ENCODE measurements around the gene YY1. TPM values are rescaled to one million over a fixed set of nuclear protein-coding genes. Genes with fewer than 3 reads are reported as not detected.
"Not testable (repeated sequence)": the region's sequence is repeated elsewhere in the genome, so short reads cannot be mapped to it uniquely, and the experiment has no call there.

The YY1 gene
- total RNA-seq, 1 donor from 2014 or later = 39.7 TPM

- H3K4me1 ChIP-seq (ENCODE audit: control insufficient read depth in 3 of 3, insufficient read depth in 3 of 3, low read length in 3 of 3) = peaks cover 18 to 40% (median 35%) of the 10 kb centered on the region in 3 donors
- H3K9ac ChIP-seq (ENCODE audit: low read depth in 1 of 3, low read length in 3 of 3); H3K36me3 ChIP-seq (ENCODE audit: control insufficient read depth in 3 of 3, insufficient read depth in 3 of 3, low read length in 3 of 3); H3K4me3 ChIP-seq (ENCODE audit: low read length in 3 of 3); H3K9me3 ChIP-seq (ENCODE audit: control insufficient read depth in 3 of 3, low read length in 3 of 3); H3K27ac ChIP-seq (ENCODE audit: low read depth, low read length); H3K27me3 ChIP-seq (ENCODE audit: control insufficient read depth in 3 of 3, insufficient read depth in 3 of 3, low read length in 3 of 3): not testable (repeated sequence)
Measured at GRCh38 chr14:100312110-100312876, 73.3 kb downstream of the YY1 start.

- Histone ChIP-seq H3K27me3 (ENCODE audit: control insufficient read depth in 3 of 3, insufficient read depth in 3 of 3, low read length in 3 of 3) (no peaks in the 10 kb centered on the region), H3K4me3 (ENCODE audit: low read length in 3 of 3) (peak overlapping the region in 1 of 3 donors; percentile 52), H3K36me3 (ENCODE audit: control insufficient read depth in 3 of 3, insufficient read depth in 3 of 3, low read length in 3 of 3) (no peaks in the 10 kb centered on the region), H3K9me3 (ENCODE audit: control insufficient read depth in 3 of 3, low read length in 3 of 3) (no peaks in the 10 kb centered on the region), H3K27ac (ENCODE audit: low read depth, low read length) (peak overlapping the region; percentile 59), H3K4me1 (ENCODE audit: control insufficient read depth in 3 of 3, insufficient read depth in 3 of 3, low read length in 3 of 3) (peaks cover 13 to 40% (median 32%) of the 10 kb centered on the region in 3 donors), H3K9ac (ENCODE audit: low read depth in 1 of 3, low read length in 3 of 3) (peak overlapping the region in 1 of 3 donors; percentile 60)
Measured at GRCh38 chr14:100312877-100313400, 74.0 kb downstream of the YY1 start.

GRCh38 chr14:100313464-100314230 lies 74.7 kb downstream of the YY1 start:
- Histone ChIP-seq H3K4me1 (ENCODE audit: control insufficient read depth in 3 of 3, insufficient read depth in 3 of 3, low read length in 3 of 3) (peaks cover 13 to 39% (median 33%) of the 10 kb centered on the region in 3 donors), H3K4me3 (ENCODE audit: low read length in 3 of 3) (peak overlapping the region in 2 of 3 donors; percentile 12 to 52), H3K27me3 (ENCODE audit: control insufficient read depth in 3 of 3, insufficient read depth in 3 of 3, low read length in 3 of 3) (no peaks in the 10 kb centered on the region), H3K9me3 (ENCODE audit: control insufficient read depth in 3 of 3, low read length in 3 of 3) (no peaks in the 10 kb centered on the region), H3K36me3 (ENCODE audit: control insufficient read depth in 3 of 3, insufficient read depth in 3 of 3, low read length in 3 of 3) (no peaks in the 10 kb centered on the region), H3K27ac (ENCODE audit: low read depth, low read length) (peak overlapping the region; percentile 59), H3K9ac (ENCODE audit: low read depth in 1 of 3, low read length in 3 of 3) (peak overlapping the region in 1 of 3 donors; percentile 60)

GRCh38 chr14:100314724-100315123 lies 75.8 kb downstream of the YY1 start:
- no peaks in the 10 kb centered on the region for H3K9me3 ChIP-seq (ENCODE audit: control insufficient read depth in 3 of 3, low read length in 3 of 3)
- peaks cover 13 to 33% (median 25%) of the 10 kb centered on the region in 3 donors for H3K4me1 ChIP-seq (ENCODE audit: control insufficient read depth in 3 of 3, insufficient read depth in 3 of 3, low read length in 3 of 3)
- no peak overlapping the region for H3K4me3 ChIP-seq (ENCODE audit: low read length in 3 of 3)
- no peaks in the 10 kb centered on the region for H3K27me3 ChIP-seq (ENCODE audit: control insufficient read depth in 3 of 3, insufficient read depth in 3 of 3, low read length in 3 of 3)
- H3K36me3 ChIP-seq (ENCODE audit: control insufficient read depth in 3 of 3, insufficient read depth in 3 of 3, low read length in 3 of 3) = no peaks in the 10 kb centered on the region
- H3K9ac ChIP-seq (ENCODE audit: low read depth in 1 of 3, low read length in 3 of 3) = no peak overlapping the region
- no peak overlapping the region for H3K27ac ChIP-seq (ENCODE audit: low read depth, low read length)

GRCh38 chr14:100317389-100317788 lies 78.4 kb downstream of the YY1 start:
- peak overlapping the region in 2 of 3 donors; percentile 70 to 76 for H3K9ac ChIP-seq (ENCODE audit: low read depth in 1 of 3, low read length in 3 of 3)
- H3K27ac ChIP-seq (ENCODE audit: low read depth, low read length) = no peak overlapping the region
- H3K27me3 ChIP-seq (ENCODE audit: control insufficient read depth in 3 of 3, insufficient read depth in 3 of 3, low read length in 3 of 3) = no peaks in the 10 kb centered on the region
- H3K9me3 ChIP-seq (ENCODE audit: control insufficient read depth in 3 of 3, low read length in 3 of 3) = no peaks in the 10 kb centered on the region
- H3K4me3 ChIP-seq (ENCODE audit: low read length in 3 of 3) = no peak overlapping the region
- peaks cover 13 to 42% (median 28%) of the 10 kb centered on the region in 3 donors for H3K4me1 ChIP-seq (ENCODE audit: control insufficient read depth in 3 of 3, insufficient read depth in 3 of 3, low read length in 3 of 3)
- H3K36me3 ChIP-seq (ENCODE audit: control insufficient read depth in 3 of 3, insufficient read depth in 3 of 3, low read length in 3 of 3) = no peaks in the 10 kb centered on the region

- H3K4me1 ChIP-seq (ENCODE audit: control insufficient read depth in 3 of 3, insufficient read depth in 3 of 3, low read length in 3 of 3) = peaks cover 10 to 36% (median 22%) of the 10 kb centered on the region in 3 donors
Measured at GRCh38 chr14:100317912-100318808, 79.2 kb downstream of the YY1 start.

GRCh38 chr14:100320157-100320856 lies 81.4 kb downstream of the YY1 start:
- peaks cover 4 to 21% (median 12%) of the 10 kb centered on the region in 3 donors for H3K4me1 ChIP-seq (ENCODE audit: control insufficient read depth in 3 of 3, insufficient read depth in 3 of 3, low read length in 3 of 3)
- H3K27ac ChIP-seq (ENCODE audit: low read depth, low read length) = no peak overlapping the region
- H3K9me3 ChIP-seq (ENCODE audit: control insufficient read depth in 3 of 3, low read length in 3 of 3) = no peaks in the 10 kb centered on the region
- no peak overlapping the region for H3K4me3 ChIP-seq (ENCODE audit: low read length in 3 of 3)
- no peaks in the 10 kb centered on the region for H3K27me3 ChIP-seq (ENCODE audit: control insufficient read depth in 3 of 3, insufficient read depth in 3 of 3, low read length in 3 of 3)
- H3K9ac ChIP-seq (ENCODE audit: low read depth in 1 of 3, low read length in 3 of 3) = no peak overlapping the region
- no peaks in the 10 kb centered on the region for H3K36me3 ChIP-seq (ENCODE audit: control insufficient read depth in 3 of 3, insufficient read depth in 3 of 3, low read length in 3 of 3)

More at GRCh38 chr14:100317912-100318808, 79.2 kb downstream of the YY1 start:
- no peaks in the 10 kb centered on the region for H3K27me3 ChIP-seq (ENCODE audit: control insufficient read depth in 3 of 3, insufficient read depth in 3 of 3, low read length in 3 of 3)
- peak overlapping the region; percentile 68 to 76 (median 70) for H3K9ac ChIP-seq (ENCODE audit: low read depth in 1 of 3, low read length in 3 of 3)
- H3K9me3 ChIP-seq (ENCODE audit: control insufficient read depth in 3 of 3, low read length in 3 of 3) = no peaks in the 10 kb centered on the region
- peak overlapping the region; percentile 51 for H3K27ac ChIP-seq (ENCODE audit: low read depth, low read length)
- peak overlapping the region; percentile 55 to 63 (median 56) for H3K4me3 ChIP-seq (ENCODE audit: low read length in 3 of 3)
- no peaks in the 10 kb centered on the region for H3K36me3 ChIP-seq (ENCODE audit: control insufficient read depth in 3 of 3, insufficient read depth in 3 of 3, low read length in 3 of 3)

- Histone ChIP-seq H3K27me3 (ENCODE audit: control insufficient read depth in 3 of 3, insufficient read depth in 3 of 3, low read length in 3 of 3) (no peaks in the 10 kb centered on the region), H3K4me1 (ENCODE audit: control insufficient read depth in 3 of 3, insufficient read depth in 3 of 3, low read length in 3 of 3) (peaks cover 4 to 21% (median 12%) of the 10 kb centered on the region in 3 donors), H3K4me3 (ENCODE audit: low read length in 3 of 3) (no peak overlapping the region), H3K27ac (ENCODE audit: low read depth, low read length) (no peak overlapping the region), H3K36me3 (ENCODE audit: control insufficient read depth in 3 of 3, insufficient read depth in 3 of 3, low read length in 3 of 3) (no peaks in the 10 kb centered on the region), H3K9me3 (ENCODE audit: control insufficient read depth in 3 of 3, low read length in 3 of 3) (no peaks in the 10 kb centered on the region), H3K9ac (ENCODE audit: low read depth in 1 of 3, low read length in 3 of 3) (no peak overlapping the region)
Measured at GRCh38 chr14:100321473-100322137, 82.7 kb downstream of the YY1 start.

Data from skeletal muscle tissue (tissue), 4 donors.